ENCODE results near the gene GFRA1. TPM values are rescaled to one million over a fixed set of nuclear protein-coding genes. Genes with fewer than 3 reads are reported as not detected.

Gene GFRA1
- total and polyA plus RNA-seq, 2 of the 8 experiments (the other 6 are each of a cell fraction or from before 2014, with no cell fraction given), result 1.1 to 2.0 TPM

DNA sequence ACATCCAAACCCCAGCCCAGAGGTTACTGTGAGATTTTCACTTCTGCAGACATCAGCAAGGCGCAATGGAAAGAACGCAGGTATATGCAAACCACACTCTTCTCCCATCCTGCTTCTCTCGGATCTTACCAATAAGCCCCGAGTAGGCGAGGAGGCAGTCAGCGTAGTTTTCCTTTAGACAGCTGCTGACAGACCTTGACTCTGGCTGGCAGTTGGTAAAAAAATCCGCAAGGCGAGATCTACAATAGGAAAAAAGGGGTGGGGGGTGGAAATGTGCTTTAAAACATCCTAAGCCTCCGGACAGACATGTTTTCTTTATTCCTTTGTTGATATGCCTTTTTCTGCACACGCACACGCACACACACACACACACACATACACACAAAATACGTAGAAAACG, 176.5 kb downstream of the GFRA1 start:
- CTCF ChIA-PET (ENCODE audit: partially characterized antibody), result interaction anchor here (0.6 kb wide), 1 partner anchor 85 kb away, joined by 3 read pairs; no protein-coding TSS in a partner anchor
- no peaks in the 10 kb centered on the region for H3K36me3 ChIP-seq (ENCODE audit: control insufficient read depth in 2 of 4, insufficient read depth in 4 of 4, low read length in 3 of 4)
- H3K4ac ChIP-seq (replicated peaks; ENCODE audit: insufficient read length, low read depth, low read length), result no peak overlapping the region
- no peak overlapping the region for H2BK12ac ChIP-seq (ENCODE audit: low read depth, low read length)
- FAIRE-seq (no peak), DNase-seq (ENCODE audit: low read depth in 1 of 2, low spot score in 2 of 2) (no peak)
- H3K79me1 ChIP-seq (ENCODE audit: low read depth, low read length), result no peaks in the 10 kb centered on the region
- H2BK120ac ChIP-seq (replicated peaks; ENCODE audit: low read depth, low read length), result no peak overlapping the region
- H3K9ac ChIP-seq (replicated peaks in 1 of 4; ENCODE audit: extremely low read depth in 1 of 4, low read depth in 3 of 4, low read length in 3 of 4), result no peak overlapping the region
- H2BK20ac ChIP-seq (ENCODE audit: low read length), result no peak overlapping the region
- H3K79me2 ChIP-seq (ENCODE audit: control insufficient read depth in 1 of 2, insufficient read depth in 2 of 2, low read length in 2 of 2), result no peaks in the 10 kb centered on the region
- H3K4me2 ChIP-seq (ENCODE audit: insufficient read depth in 1 of 2, low read depth in 2 of 2, low read length in 2 of 2), result no peak overlapping the region
- POLR2A ChIA-PET (ENCODE audit: partially characterized antibody), result no interaction called here
- H3K23ac ChIP-seq (ENCODE audit: insufficient read length), result no peak overlapping the region
- H4K5ac ChIP-seq (ENCODE audit: insufficient read length, low read depth, low read length), result no peak overlapping the region
- H3K18ac ChIP-seq (ENCODE audit: extremely low read depth, low read length), result no peak overlapping the region
- no peak overlapping the region for H3K27ac ChIP-seq (ENCODE audit: low read depth, low read length)
- no peaks in the 10 kb centered on the region for H3K9me3 ChIP-seq (ENCODE audit: insufficient read depth in 2 of 2, low read depth in 1 of 2, low read length in 1 of 2)
- no peaks in the 10 kb centered on the region for H4K20me1 ChIP-seq (replicated peaks in 1 of 2; ENCODE audit: control insufficient read depth in 1 of 2, insufficient read depth in 2 of 2, low read length in 2 of 2)
- no peak overlapping the region for H4K91ac ChIP-seq (replicated peaks; ENCODE audit: insufficient read length, low read length)
- H4K8ac ChIP-seq (ENCODE audit: extremely low read depth, insufficient read depth, low read length), result no peak overlapping the region
- H2AFZ ChIP-seq (ENCODE audit: low read length), result no peak overlapping the region
- no peak for TF ChIP-seq SIN3A (conservative IDR thresholded peaks at IDR 0.05 in 1 of 2, IDR thresholded peaks at IDR 0.05 in 1 of 2; ENCODE audit: low read depth in 1 of 2, low read length in 2 of 2)
- TF ChIP-seq SRF (IDR thresholded peaks at IDR 0.05; ENCODE audit: low read depth, low read length), result no peak
- no peak for TF ChIP-seq BCL11A (IDR thresholded peaks at IDR 0.05; ENCODE audit: low read depth in 2 of 2, low read length in 2 of 2)
- TF ChIP-seq, protein P1, sequence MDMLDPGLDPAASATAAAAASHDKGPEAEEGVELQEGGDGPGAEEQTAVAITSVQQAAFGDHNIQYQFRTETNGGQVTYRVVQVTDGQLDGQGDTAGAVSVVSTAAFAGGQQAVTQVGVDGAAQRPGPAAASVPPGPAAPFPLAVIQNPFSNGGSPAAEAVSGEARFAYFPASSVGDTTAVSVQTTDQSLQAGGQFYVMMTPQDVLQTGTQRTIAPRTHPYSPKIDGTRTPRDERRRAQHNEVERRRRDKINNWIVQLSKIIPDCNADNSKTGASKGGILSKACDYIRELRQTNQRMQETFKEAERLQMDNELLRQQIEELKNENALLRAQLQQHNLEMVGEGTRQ (IDR thresholded peaks at IDR 0.05; ENCODE audit: low read length), result no peak
- no peak for TF ChIP-seq PHF8 (conservative IDR thresholded peaks at IDR 0.05; ENCODE audit: low read depth, low read length)
- H2AK5ac ChIP-seq (ENCODE audit: low read depth, low read length), result no peak overlapping the region
- H3K4me1 ChIP-seq (replicated peaks in 1 of 4; ENCODE audit: control insufficient read depth in 3 of 4, insufficient read depth in 4 of 4, low read length in 3 of 4), result peaks cover 0 to 2% (median 0%) of the 10 kb centered on the region in 4 experiments; a peak in 1 of 7 replicates
- no peak overlapping the region for H2BK15ac ChIP-seq (ENCODE audit: low read length)
- no peaks in the 10 kb centered on the region for H3K23me2 ChIP-seq (ENCODE audit: low read depth, low read length)
- H3K56ac ChIP-seq (replicated peaks; ENCODE audit: insufficient read length, low read depth, low read length), result no peak overlapping the region
- H3K14ac ChIP-seq (ENCODE audit: insufficient read length), result no peak overlapping the region
- 82% methylated on average over 13 of the region's 13 CpGs; no CpG with 5 or more reads in 1 of the 2 experiments for WGBS, 2 experiments (ENCODE audit: extremely low coverage in 1 of 2, insufficient coverage in 1 of 2, insufficient read length in 1 of 2, insufficient replicate concordance in 2 of 2, low coverage in 1 of 2, low lambda C conversion rate in 2 of 2, missing lambda C conversion rate in 1 of 2)
- no peaks in the 10 kb centered on the region for H3K27me3 ChIP-seq (replicated peaks in 1 of 4; ENCODE audit: control insufficient read depth in 3 of 4, extremely low read depth in 1 of 4, insufficient read depth in 3 of 4, low read length in 3 of 4)
- H3K4me3 ChIP-seq (ENCODE audit: extremely low read depth in 1 of 4, insufficient read depth in 2 of 4, low read depth in 3 of 4, low read length in 4 of 4), result no peak overlapping the region
- H2BK5ac ChIP-seq (ENCODE audit: low read depth, low read length), result no peak overlapping the region
